GM12875 (cell line): ENCODE measurements around the gene GDF9.

Experiments
- H3K4me3 ChIP-seq: one replicate; pipeline ENCODE4 v1.5.1; 2011; ENCODE audit warnings: low read depth, low read length, control low read depth
- TF ChIP-seq, protein P1 (sequence below): IDR thresholded peaks from 2 replicates; pipeline ENCODE4 v1.5.1; 2011; ENCODE audit warnings: low read depth, mild to moderate bottlenecking, control low read depth, inconsistent platforms, low read length, moderate library complexity, borderline replicate concordance; ENCODE audit not compliant: insufficient read depth

GDF9 gene

DNA sequence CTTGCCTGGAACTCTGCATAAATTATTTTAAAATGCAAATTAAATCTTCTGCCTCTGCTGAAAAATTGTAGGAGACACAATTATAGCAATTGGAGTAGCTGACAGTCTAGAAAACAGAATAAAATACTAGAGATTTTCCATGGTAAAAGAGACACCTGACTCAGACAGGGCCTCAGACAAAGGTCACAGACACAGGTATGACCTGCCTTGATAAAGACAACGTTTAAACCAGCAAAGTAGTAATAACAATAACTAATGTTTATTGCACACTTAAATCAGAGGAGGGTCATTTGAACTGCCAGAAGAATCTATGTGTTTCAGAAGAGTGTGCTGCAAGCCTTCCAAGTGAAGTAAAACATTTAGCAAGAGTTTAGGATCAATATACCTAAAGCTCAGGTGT lies 49.3 kb downstream of the GDF9 start:
- no peak overlapping the region for H3K4me3 ChIP-seq
- TF ChIP-seq, protein P1, sequence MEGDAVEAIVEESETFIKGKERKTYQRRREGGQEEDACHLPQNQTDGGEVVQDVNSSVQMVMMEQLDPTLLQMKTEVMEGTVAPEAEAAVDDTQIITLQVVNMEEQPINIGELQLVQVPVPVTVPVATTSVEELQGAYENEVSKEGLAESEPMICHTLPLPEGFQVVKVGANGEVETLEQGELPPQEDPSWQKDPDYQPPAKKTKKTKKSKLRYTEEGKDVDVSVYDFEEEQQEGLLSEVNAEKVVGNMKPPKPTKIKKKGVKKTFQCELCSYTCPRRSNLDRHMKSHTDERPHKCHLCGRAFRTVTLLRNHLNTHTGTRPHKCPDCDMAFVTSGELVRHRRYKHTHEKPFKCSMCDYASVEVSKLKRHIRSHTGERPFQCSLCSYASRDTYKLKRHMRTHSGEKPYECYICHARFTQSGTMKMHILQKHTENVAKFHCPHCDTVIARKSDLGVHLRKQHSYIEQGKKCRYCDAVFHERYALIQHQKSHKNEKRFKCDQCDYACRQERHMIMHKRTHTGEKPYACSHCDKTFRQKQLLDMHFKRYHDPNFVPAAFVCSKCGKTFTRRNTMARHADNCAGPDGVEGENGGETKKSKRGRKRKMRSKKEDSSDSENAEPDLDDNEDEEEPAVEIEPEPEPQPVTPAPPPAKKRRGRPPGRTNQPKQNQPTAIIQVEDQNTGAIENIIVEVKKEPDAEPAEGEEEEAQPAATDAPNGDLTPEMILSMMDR, result no peak

DNA sequence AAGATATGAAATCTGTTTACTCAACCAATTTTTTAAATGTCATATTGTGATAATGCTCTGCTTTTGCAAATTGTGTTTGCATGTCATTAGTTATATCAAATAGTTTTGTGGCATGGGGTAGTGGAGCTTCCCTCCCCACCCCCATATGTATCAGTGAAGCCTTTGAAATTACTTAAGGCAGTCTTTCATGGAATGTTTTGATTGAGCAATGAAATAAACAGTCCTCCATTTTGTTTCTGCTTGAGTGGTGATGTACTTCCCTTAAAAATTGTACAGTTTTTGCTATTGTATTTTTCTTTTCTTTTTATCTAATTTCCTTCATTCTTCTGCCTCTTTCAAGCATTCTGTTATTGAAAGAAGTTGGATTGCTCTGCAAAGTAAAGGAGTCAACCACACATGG lies 49.7 kb downstream of the GDF9 start:
- TF ChIP-seq, protein P1, result no peak
- no peak overlapping the region for H3K4me3 ChIP-seq

DNA sequence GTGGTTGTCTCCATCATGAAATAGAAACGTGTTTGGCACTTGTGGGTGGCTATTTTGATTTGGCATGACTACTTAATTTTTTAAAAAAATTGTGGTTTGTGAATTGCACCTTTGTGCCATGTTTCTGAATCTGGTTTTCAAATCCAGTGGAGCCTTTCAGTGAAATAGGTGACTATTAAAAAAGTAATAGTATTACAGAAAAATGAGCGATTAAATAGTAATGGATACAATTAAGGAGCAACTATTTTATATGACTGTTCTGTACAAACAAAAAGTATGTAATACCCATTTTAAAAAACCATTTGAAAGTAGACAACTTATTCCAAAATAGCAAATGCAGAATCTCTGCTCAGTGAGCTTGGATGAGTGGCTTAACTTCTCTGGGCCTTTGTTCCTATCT lies 50.2 kb downstream of the GDF9 start:
- TF ChIP-seq, protein P1, result no peak
- H3K4me3 ChIP-seq, result no peak overlapping the region

DNA sequence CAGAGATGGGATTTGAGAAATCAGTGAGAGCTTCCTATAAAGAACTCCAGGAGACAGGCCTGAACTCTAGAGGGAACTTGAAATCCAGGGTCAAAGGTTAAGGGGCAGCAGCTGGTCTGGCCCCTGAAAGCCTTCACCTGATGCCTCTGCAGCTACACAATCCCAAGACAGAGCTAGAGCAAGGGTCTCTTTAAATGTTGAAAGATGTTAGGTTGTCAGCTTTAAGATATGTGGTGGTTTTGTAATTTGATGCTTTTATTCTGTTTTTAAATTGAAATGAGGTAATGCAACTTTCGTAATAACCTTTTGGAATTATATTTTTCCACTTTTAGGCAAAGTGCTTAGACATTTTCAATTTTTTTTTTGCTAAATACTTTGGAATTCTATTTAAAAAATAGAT lies 50.8 kb downstream of the GDF9 start:
- H3K4me3 ChIP-seq, result no peak overlapping the region
- TF ChIP-seq, protein P1, result no peak

DNA sequence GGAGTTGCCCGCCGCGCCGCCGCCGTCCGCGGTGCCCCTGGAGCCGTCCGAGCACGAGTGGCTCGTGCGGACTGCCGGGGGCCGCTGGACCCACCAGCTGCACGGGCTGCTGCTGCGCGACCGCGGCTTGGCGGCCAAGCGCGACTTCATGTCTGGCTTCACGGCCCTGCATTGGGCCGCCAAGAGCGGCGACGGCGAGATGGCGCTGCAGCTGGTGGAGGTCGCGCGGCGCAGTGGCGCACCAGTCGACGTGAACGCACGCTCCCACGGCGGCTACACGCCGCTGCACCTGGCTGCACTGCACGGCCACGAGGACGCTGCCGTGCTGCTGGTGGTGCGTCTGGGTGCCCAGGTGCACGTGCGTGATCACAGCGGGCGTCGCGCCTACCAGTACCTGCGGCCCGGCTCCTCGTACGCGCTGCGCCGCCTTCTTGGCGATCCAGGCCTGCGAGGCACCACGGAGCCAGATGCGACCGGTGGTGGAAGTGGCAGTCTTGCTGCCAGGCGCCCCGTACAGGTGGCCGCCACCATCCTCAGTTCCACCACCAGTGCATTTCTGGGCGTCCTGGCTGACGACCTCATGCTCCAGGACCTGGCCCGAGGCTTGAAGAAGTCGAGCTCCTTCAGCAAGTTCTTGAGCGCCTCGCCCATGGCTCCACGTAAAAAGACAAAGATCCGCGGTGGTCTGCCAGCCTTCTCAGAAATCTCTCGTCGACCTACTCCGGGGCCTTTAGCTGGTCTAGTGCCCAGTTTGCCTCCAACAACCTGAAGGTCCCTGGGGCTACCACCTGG lies 51.6 kb downstream of the GDF9 start:
- TF ChIP-seq, protein P1, result no peak
- no peak overlapping the region for H3K4me3 ChIP-seq

DNA sequence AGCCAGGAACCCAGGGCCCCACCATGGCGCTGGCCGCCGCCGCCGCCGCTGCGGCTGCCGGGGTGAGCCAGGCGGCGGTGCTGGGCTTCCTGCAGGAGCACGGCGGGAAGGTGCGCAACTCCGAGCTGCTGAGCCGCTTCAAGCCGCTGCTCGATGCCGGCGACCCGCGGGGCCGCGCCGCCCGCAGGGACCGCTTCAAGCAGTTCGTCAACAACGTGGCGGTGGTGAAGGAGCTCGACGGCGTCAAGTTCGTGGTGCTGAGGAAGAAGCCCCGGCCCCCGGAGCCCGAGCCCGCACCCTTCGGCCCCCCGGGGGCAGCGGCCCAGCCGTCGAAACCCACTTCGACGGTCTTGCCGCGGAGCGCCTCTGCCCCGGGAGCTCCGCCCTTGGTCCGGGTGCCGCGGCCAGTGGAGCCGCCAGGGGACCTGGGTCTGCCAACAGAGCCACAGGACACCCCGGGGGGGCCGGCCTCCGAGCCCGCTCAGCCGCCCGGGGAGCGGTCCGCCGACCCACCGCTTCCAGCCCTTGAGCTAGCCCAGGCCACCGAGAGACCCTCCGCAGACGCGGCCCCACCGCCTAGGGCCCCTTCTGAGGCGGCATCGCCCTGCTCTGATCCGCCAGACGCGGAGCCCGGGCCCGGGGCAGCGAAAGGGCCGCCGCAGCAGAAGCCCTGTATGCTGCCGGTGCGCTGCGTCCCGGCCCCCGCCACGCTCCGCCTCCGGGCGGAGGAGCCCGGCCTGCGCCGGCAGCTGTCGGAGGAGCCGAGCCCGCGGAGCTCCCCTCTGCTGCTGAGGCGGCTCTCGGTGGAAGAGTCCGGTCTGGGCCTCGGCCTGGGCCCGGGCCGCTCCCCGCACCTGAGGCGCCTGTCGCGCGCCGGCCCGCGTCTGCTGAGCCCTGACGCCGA lies 52.4 kb downstream of the GDF9 start:
- TF ChIP-seq, protein P1, result no peak
- peak overlapping the region; percentile 43 for H3K4me3 ChIP-seq
